Loucy (cell line): ENCODE measurements around the gene ARHGAP22.

Source experiments
- CTCF ChIP-seq: fragments of 200-600 bp; sonication (generic); conservative IDR thresholded peaks from 2 replicates; pipeline ENCODE4 v1.5.1; 2014; ENCODE audit warnings: mild to moderate bottlenecking, antibody characterized with exemption, low read length
- EZH2phosphoT487 ChIP-seq: fragments of 200-600 bp; IDR thresholded peaks from 2 replicates; pipeline ENCODE4 v1.6.1; 2018; ENCODE audit warnings: antibody characterized with exemption, mild to moderate bottlenecking, moderate library complexity, borderline replicate concordance

GRCh38 chr10:48611133-48611532 is 6.3 kb upstream of the ARHGAP22 start:
- TF ChIP-seq EZH2phosphoT487: no peak
- TF ChIP-seq CTCF: no peak
